Measurements from ENCODE around the gene PDE4D. TPM values are rescaled to one million over a fixed set of nuclear protein-coding genes. Genes with fewer than 3 reads are reported as not detected.

The PDE4D gene
- total and polyA plus RNA-seq, 2 donors (not counting 1 experiment from before 2014, with no cell fraction given) = 14.9 to 171 TPM

GRCh38 chr5:59001154-59001553 lies 892.4 kb downstream of the PDE4D start:
- Histone ChIP-seq H3K4me1 (ENCODE audit: control insufficient read depth in 2 of 2, insufficient read depth in 2 of 2, low read length in 2 of 2) (no peaks in the 10 kb centered on the region), H3K4me3 (ENCODE audit: control extremely low read depth in 1 of 5, extremely low read depth in 1 of 5, insufficient read depth in 1 of 5, low read depth in 2 of 5, low read length in 4 of 5) (no peak overlapping the region), H2AFZ (ENCODE audit: insufficient read depth, low read depth, low read length, poor library complexity, severe bottlenecking) (no peak overlapping the region), H4K20me1 (ENCODE audit: control insufficient read depth, insufficient read depth, low read length, poor library complexity, severe bottlenecking) (no peaks in the 10 kb centered on the region), H3K36me3 (replicated peaks in 1 of 2; ENCODE audit: control extremely low read depth in 1 of 2, control insufficient read depth in 1 of 2, extremely low read depth in 1 of 2, insufficient read depth in 2 of 2, low read length in 1 of 2) (no peaks in the 10 kb centered on the region), H3K9ac (ENCODE audit: low read length) (no peak overlapping the region), H3K27me3 (replicated peaks in 1 of 4; ENCODE audit: control extremely low read depth in 1 of 4, control insufficient read depth in 3 of 4, insufficient read depth in 4 of 4, low read length in 3 of 4) (no peaks in the 10 kb centered on the region), H3K27ac (ENCODE audit: low read length in 2 of 2) (no peak overlapping the region), H3K4me2 (replicated peaks; ENCODE audit: low read depth, low read length, poor library complexity, severe bottlenecking) (no peak overlapping the region), H3K9me3 (ENCODE audit: control extremely low read depth in 1 of 3, control insufficient read depth in 2 of 3, insufficient read depth in 1 of 3, low read length in 2 of 3) (no peaks in the 10 kb centered on the region), H3K79me2 (ENCODE audit: control insufficient read depth, insufficient read depth, low read length) (no peaks in the 10 kb centered on the region)
- POLR2A ChIA-PET = no interaction called here
- intact Hi-C loops (cut with micrococcal nuclease) = no loop called here
- no peaks in the 10 kb centered on the region for H3K9me3 Mint-ChIP-seq (ENCODE audit: insufficient read depth)
- DNase-seq (no peak), ATAC-seq (ENCODE audit: low read depth) (no peak)
- CTCF ChIA-PET = interaction anchor here (0.6 to 1.8 kb wide), 2 partner anchors 110 to 915 kb away, joined by 3 to 5 read pairs; no protein-coding TSS in a partner anchor
- TF ChIP-seq CTCF (IDR thresholded peaks at IDR 0.05) (no peak), EZH2 (IDR thresholded peaks at IDR 0.05; ENCODE audit: borderline replicate concordance, insufficient read depth, low read depth, low read length, poor library complexity, severe bottlenecking) (no peak)
- no peaks in the 10 kb centered on the region for H3K27me3 Mint-ChIP-seq
- no peaks in the 10 kb centered on the region for H3K4me1 Mint-ChIP-seq
- H3K4me3 Mint-ChIP-seq = no peak overlapping the region
- no peak overlapping the region for H3K27ac Mint-ChIP-seq

- POLR2A ChIA-PET = no interaction called here
- H3K9me3 ChIP-seq (ENCODE audit: control extremely low read depth in 1 of 3, control insufficient read depth in 2 of 3, insufficient read depth in 1 of 3, low read length in 2 of 3) = no peaks in the 10 kb centered on the region
- H3K9me3 Mint-ChIP-seq (ENCODE audit: insufficient read depth) = no peaks in the 10 kb centered on the region
- intact Hi-C loops (cut with micrococcal nuclease) = no loop called here
- TF ChIP-seq CTCF (IDR thresholded peaks at IDR 0.05) (no peak), EZH2 (IDR thresholded peaks at IDR 0.05; ENCODE audit: borderline replicate concordance, insufficient read depth, low read depth, low read length, poor library complexity, severe bottlenecking) (no peak)
- H3K4me3 ChIP-seq (ENCODE audit: control extremely low read depth in 1 of 5, extremely low read depth in 1 of 5, insufficient read depth in 1 of 5, low read depth in 2 of 5, low read length in 4 of 5) = no peak overlapping the region
- CTCF ChIA-PET = interaction anchor here (1.0 kb wide), 1 partner anchor 55 kb away, joined by 3 read pairs; no protein-coding TSS in a partner anchor
- no CpG with 5 or more reads among the region's 3 CpGs for WGBS (ENCODE audit: insufficient coverage)
- H3K4me1 ChIP-seq (ENCODE audit: control insufficient read depth in 2 of 2, insufficient read depth in 2 of 2, low read length in 2 of 2) = no peaks in the 10 kb centered on the region
- H3K79me2 ChIP-seq (ENCODE audit: control insufficient read depth, insufficient read depth, low read length) = no peaks in the 10 kb centered on the region
- DNase-seq = no peak
- no peak overlapping the region for H3K9ac ChIP-seq (ENCODE audit: low read length)
- no peaks in the 10 kb centered on the region for H4K20me1 ChIP-seq (ENCODE audit: control insufficient read depth, insufficient read depth, low read length, poor library complexity, severe bottlenecking)
- no peaks in the 10 kb centered on the region for H3K4me1 Mint-ChIP-seq
- H3K36me3 ChIP-seq (replicated peaks in 1 of 2; ENCODE audit: control extremely low read depth in 1 of 2, control insufficient read depth in 1 of 2, extremely low read depth in 1 of 2, insufficient read depth in 2 of 2, low read length in 1 of 2) = no peaks in the 10 kb centered on the region
- no peaks in the 10 kb centered on the region for H3K27me3 Mint-ChIP-seq
- no peak overlapping the region for H3K27ac Mint-ChIP-seq
- no peak overlapping the region for H3K4me2 ChIP-seq (replicated peaks; ENCODE audit: low read depth, low read length, poor library complexity, severe bottlenecking)
- H3K4me3 Mint-ChIP-seq = no peak overlapping the region
- ATAC-seq (ENCODE audit: low read depth) = no peak
- no peaks in the 10 kb centered on the region for H3K27me3 ChIP-seq (replicated peaks in 1 of 4; ENCODE audit: control extremely low read depth in 1 of 4, control insufficient read depth in 3 of 4, insufficient read depth in 4 of 4, low read length in 3 of 4)
- no peak overlapping the region for H2AFZ ChIP-seq (ENCODE audit: insufficient read depth, low read depth, low read length, poor library complexity, severe bottlenecking)
- H3K27ac ChIP-seq (ENCODE audit: low read length in 2 of 2) = no peak overlapping the region
Observed at GRCh38 chr5:59000211-59000610, 893.3 kb downstream of the PDE4D start.
